ENCODE results near the gene CA7. TPM values are rescaled to one million over a fixed set of nuclear protein-coding genes. Genes with fewer than 3 reads are reported as not detected.

Gene CA7
- total RNA-seq, 1 donor from 2014 or later: not detected

DNA sequence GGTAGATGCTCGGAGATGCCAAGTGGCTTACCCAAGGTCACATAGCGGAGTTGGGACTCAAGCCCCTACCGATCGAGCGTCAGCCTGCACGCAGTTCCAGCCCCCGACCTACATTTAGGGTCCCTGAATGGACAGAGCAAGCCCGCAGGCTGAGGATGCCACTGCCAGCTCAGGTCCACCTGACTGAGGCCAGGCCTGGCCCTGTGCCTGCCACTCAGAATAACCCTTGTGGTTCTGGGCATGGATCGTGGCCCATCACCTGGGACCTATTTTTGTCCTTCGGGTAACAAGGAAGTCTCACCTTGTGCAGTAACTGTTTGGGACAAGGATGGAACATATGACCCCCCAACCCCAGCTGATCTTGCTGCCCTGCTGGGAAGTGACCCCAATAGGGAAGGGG lies 57.4 kb downstream of the CA7 start:
- Histone ChIP-seq H3K27ac (replicated peaks) (peak overlapping the region; percentile 96), H3K9me3 (replicated peaks) (no peaks in the 10 kb centered on the region), H3K4me3 (no peak overlapping the region), H3K27me3 (ENCODE audit: low read depth) (no peaks in the 10 kb centered on the region), H3K4me1 (peaks cover 64% of the 10 kb centered on the region), H3K36me3 (no peaks in the 10 kb centered on the region)
- peak; percentile 64 for DNase-seq
- TF ChIP-seq, protein P1, sequence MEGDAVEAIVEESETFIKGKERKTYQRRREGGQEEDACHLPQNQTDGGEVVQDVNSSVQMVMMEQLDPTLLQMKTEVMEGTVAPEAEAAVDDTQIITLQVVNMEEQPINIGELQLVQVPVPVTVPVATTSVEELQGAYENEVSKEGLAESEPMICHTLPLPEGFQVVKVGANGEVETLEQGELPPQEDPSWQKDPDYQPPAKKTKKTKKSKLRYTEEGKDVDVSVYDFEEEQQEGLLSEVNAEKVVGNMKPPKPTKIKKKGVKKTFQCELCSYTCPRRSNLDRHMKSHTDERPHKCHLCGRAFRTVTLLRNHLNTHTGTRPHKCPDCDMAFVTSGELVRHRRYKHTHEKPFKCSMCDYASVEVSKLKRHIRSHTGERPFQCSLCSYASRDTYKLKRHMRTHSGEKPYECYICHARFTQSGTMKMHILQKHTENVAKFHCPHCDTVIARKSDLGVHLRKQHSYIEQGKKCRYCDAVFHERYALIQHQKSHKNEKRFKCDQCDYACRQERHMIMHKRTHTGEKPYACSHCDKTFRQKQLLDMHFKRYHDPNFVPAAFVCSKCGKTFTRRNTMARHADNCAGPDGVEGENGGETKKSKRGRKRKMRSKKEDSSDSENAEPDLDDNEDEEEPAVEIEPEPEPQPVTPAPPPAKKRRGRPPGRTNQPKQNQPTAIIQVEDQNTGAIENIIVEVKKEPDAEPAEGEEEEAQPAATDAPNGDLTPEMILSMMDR (IDR thresholded peaks at IDR 0.05; ENCODE audit: borderline replicate concordance): no peak
- intact Hi-C loops (cut with micrococcal nuclease): no loop called here

DNA sequence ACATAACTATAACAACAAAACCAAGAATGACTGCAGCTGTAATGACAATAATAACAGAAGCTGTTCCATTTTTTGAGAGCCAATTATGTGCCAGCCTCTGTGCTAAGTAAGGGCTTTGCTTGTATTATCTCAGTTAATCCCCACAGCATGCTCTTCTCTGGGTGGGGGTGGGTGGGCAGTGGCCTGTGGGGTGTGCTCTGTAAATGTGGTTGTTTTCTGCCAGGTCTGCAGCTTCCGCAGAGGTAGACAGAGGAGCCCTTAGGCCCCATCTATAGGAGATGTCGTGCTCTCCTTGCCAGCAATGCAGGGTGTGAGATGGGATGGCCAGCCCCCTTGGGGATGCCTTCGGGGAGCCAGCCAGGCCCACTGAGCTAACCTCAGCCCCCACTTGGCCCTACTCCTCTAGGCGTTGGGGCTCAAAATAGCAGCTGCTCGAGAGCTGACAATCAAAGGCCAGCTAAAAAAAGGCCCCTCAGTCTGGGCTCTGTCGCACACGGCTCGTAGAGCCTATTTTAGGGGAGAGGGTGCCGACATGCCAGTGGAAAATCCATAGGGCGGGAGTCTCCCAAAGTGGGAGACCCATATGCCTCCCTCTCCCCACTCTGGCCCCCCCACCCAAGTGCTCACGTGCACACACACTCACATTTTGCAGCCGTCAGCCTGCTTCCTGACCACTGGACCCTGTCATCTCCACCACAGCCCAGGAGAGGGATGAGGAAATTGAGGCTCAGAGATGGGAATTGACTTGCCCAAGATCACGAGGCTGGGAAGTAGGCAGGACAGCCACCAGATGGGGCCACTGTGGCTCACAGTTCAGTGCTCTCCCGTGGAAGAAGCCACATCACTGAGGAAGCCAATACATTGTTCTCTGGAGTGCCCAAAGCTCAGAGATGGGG lies 58.7 kb downstream of the CA7 start:
- DNase-seq: peak; percentile 70

More for the DNA sequence above, 58.7 kb downstream of the CA7 start:
- no peaks in the 10 kb centered on the region for H3K9me3 ChIP-seq (replicated peaks)
- intact Hi-C loops (cut with micrococcal nuclease): no loop called here
- H3K4me3 ChIP-seq: peak overlapping the region; percentile 66
- TF ChIP-seq, protein P1 (IDR thresholded peaks at IDR 0.05; ENCODE audit: borderline replicate concordance): peak; percentile 12
- no peaks in the 10 kb centered on the region for H3K27me3 ChIP-seq (ENCODE audit: low read depth)
- peak overlapping the region; percentile 96 for H3K27ac ChIP-seq (replicated peaks)
- H3K36me3 ChIP-seq: no peaks in the 10 kb centered on the region
- H3K4me1 ChIP-seq: peaks cover 75% of the 10 kb centered on the region

Other genes starting within 250 kb of the CA7 start
- gene CMTM3, start 239.7 kb upstream of the CA7 start, total RNA-seq: 8.3 TPM
- 11.3 TPM for gene CMTM4, start 147.7 kb upstream of the CA7 start, total RNA-seq
- gene DYNC1LI2, start 92.8 kb upstream of the CA7 start, total RNA-seq: 82.9 TPM
- not detected for gene TERB1, start 42.8 kb upstream of the CA7 start, total RNA-seq
- 28.4 TPM for gene NAE1, start 13.4 kb upstream of the CA7 start, total RNA-seq
- gene PDP2, start 36.1 kb downstream of the CA7 start, total RNA-seq: 2.8 TPM
- gene CDH16, start 74.5 kb downstream of the CA7 start, total RNA-seq: not detected
- 135 TPM for gene RRAD, start 81.1 kb downstream of the CA7 start, total RNA-seq
- gene CIAO2B, start 90.0 kb downstream of the CA7 start, total RNA-seq: 127 TPM
- 88.5 TPM for gene CES2, start 91.1 kb downstream of the CA7 start, total RNA-seq
- gene CES3, start 116.9 kb downstream of the CA7 start, total RNA-seq: 1.0 TPM
- gene CES4A, start 144.2 kb downstream of the CA7 start, total RNA-seq: 11.0 TPM
- gene CBFB, start 184.7 kb downstream of the CA7 start, total RNA-seq: 25.2 TPM